ENCODE results near the gene STPG2. TPM values are rescaled to one million over a fixed set of nuclear protein-coding genes. Genes with fewer than 3 reads are reported as not detected.

The STPG2 gene
- total RNA-seq, 1 donor from 2014 or later, result 0.99 TPM

DNA sequence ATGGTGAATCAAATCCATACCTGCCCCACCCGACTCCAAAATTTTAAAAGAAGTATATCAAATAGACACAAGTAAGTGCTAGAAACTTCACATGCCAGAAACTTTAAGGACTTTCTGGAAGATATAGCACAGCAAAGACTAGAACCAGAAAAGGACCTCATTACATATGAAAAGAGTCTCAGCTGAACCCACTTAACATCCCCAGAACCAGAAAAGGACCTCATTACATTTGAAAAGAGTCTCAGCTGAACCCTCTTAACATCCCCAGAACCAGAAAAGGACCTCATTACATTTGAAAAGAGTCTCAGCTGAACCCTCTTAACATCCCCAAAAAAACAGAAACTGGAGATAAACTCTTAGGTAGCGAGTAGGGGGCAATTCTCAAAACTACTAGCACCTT is 32.3 kb downstream of the STPG2 start:
- H3K79me2 ChIP-seq (ENCODE audit: low read depth), result no peaks in the 10 kb centered on the region
- no peak overlapping the region for H3K4me3 ChIP-seq
- no peaks in the 10 kb centered on the region for H3K36me3 ChIP-seq
- no peak overlapping the region for H2AFZ ChIP-seq (replicated peaks)
- no peaks in the 10 kb centered on the region for H3K4me1 ChIP-seq
- no peaks in the 10 kb centered on the region for H3K27me3 ChIP-seq
- H3K27ac ChIP-seq, result no peak overlapping the region
- no peaks in the 10 kb centered on the region for H3F3A ChIP-seq (ENCODE audit: low read depth)
- Mint-ChIP-seq H3K27me3 (ENCODE audit: insufficient read depth, low read depth) (peaks cover 2% of the 10 kb centered on the region), H3K4me3 (no peak overlapping the region), H3K9me3 (peaks cover 2% of the 10 kb centered on the region), H3K36me3 (no peaks in the 10 kb centered on the region), H3K4me1 (no peaks in the 10 kb centered on the region), H3K27ac (no peak overlapping the region)
- H3K4me2 ChIP-seq, result no peak overlapping the region
- no peaks in the 10 kb centered on the region for H4K20me1 ChIP-seq (ENCODE audit: low read depth)
- H3K9me3 ChIP-seq (ENCODE audit: low read depth), result no peaks in the 10 kb centered on the region
- TF ChIP-seq EZH2 (IDR thresholded peaks at IDR 0.05) (no peak), EZH2phosphoT487 (IDR thresholded peaks at IDR 0.05) (no peak)
- TF ChIP-seq, protein P1, sequence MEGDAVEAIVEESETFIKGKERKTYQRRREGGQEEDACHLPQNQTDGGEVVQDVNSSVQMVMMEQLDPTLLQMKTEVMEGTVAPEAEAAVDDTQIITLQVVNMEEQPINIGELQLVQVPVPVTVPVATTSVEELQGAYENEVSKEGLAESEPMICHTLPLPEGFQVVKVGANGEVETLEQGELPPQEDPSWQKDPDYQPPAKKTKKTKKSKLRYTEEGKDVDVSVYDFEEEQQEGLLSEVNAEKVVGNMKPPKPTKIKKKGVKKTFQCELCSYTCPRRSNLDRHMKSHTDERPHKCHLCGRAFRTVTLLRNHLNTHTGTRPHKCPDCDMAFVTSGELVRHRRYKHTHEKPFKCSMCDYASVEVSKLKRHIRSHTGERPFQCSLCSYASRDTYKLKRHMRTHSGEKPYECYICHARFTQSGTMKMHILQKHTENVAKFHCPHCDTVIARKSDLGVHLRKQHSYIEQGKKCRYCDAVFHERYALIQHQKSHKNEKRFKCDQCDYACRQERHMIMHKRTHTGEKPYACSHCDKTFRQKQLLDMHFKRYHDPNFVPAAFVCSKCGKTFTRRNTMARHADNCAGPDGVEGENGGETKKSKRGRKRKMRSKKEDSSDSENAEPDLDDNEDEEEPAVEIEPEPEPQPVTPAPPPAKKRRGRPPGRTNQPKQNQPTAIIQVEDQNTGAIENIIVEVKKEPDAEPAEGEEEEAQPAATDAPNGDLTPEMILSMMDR (IDR thresholded peaks at IDR 0.05), result no peak
- DNase-seq (ENCODE audit: low spot score), result no peak
- H3K9ac ChIP-seq, result no peak overlapping the region

DNA sequence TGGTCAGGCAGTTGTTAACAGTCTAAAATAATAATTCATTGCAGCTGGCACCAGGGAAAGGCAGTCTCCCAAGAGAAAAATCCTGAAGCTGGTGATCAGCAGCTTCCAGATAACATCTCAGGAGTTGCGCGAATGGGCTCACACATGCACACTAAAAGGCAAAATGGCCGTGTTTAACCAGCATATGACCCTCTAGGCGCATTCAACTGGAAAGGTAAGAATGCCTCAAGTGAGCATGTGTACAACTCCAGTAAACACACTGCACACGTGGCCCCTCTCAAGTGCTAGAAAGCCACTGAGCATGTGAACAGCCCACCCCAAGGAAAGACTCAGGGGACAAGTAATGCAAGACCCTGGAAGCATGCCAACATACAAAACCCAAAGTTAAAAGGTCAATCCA is 33.1 kb downstream of the STPG2 start:
- H3K4me3 ChIP-seq, result no peak overlapping the region
- no peaks in the 10 kb centered on the region for H3K4me1 ChIP-seq
- TF ChIP-seq, protein P1 (IDR thresholded peaks at IDR 0.05), result no peak
- TF ChIP-seq EZH2phosphoT487 (IDR thresholded peaks at IDR 0.05) (no peak), EZH2 (IDR thresholded peaks at IDR 0.05) (no peak)
- H3K27me3 Mint-ChIP-seq (ENCODE audit: insufficient read depth, low read depth), result peaks cover 2% of the 10 kb centered on the region
- H3K79me2 ChIP-seq (ENCODE audit: low read depth), result no peaks in the 10 kb centered on the region
- H3K4me1 Mint-ChIP-seq, result no peaks in the 10 kb centered on the region
- H3K4me3 Mint-ChIP-seq, result no peak overlapping the region
- no peak overlapping the region for H3K27ac Mint-ChIP-seq
- no peaks in the 10 kb centered on the region for H3K27me3 ChIP-seq
- no peak overlapping the region for H3K9ac ChIP-seq
- no peak for DNase-seq (ENCODE audit: low spot score)
- no peaks in the 10 kb centered on the region for H4K20me1 ChIP-seq (ENCODE audit: low read depth)
- H3F3A ChIP-seq (ENCODE audit: low read depth), result no peaks in the 10 kb centered on the region
- H3K9me3 ChIP-seq (ENCODE audit: low read depth), result no peaks in the 10 kb centered on the region
- no peak overlapping the region for H3K4me2 ChIP-seq
- no peak overlapping the region for H2AFZ ChIP-seq (replicated peaks)
- H3K9me3 Mint-ChIP-seq, result peaks cover 2% of the 10 kb centered on the region
- no peaks in the 10 kb centered on the region for H3K36me3 ChIP-seq
- no peaks in the 10 kb centered on the region for H3K36me3 Mint-ChIP-seq
- H3K27ac ChIP-seq, result no peak overlapping the region

DNA sequence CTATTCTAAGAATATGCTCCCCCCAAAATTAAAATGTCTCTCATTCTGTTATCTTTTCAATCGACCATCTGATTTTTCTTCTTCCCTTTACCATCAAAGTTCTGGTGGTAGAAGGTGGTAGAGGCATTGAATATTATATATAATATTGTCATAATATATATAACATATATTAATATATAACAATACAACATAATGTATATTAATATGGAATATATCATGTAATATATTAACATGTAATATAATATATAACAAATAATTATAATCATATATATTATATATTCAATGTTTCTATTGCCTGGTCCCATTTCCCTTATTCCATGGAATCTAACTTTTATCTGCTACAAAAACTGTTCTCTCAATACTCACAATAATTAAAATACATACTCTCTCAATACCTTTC is 40.6 kb downstream of the STPG2 start:
- no peak overlapping the region for H3K27ac ChIP-seq
- no peaks in the 10 kb centered on the region for H3K79me2 ChIP-seq (ENCODE audit: low read depth)
- no peak overlapping the region for H3K27ac Mint-ChIP-seq
- no peaks in the 10 kb centered on the region for H3K36me3 ChIP-seq
- H3K4me3 Mint-ChIP-seq, result no peak overlapping the region
- no peaks in the 10 kb centered on the region for H3F3A ChIP-seq (ENCODE audit: low read depth)
- H3K27me3 Mint-ChIP-seq (ENCODE audit: insufficient read depth, low read depth), result no peaks in the 10 kb centered on the region
- no peak overlapping the region for H3K4me3 ChIP-seq
- H3K4me2 ChIP-seq, result no peak overlapping the region
- H3K9ac ChIP-seq, result no peak overlapping the region
- no peaks in the 10 kb centered on the region for H3K36me3 Mint-ChIP-seq
- no peaks in the 10 kb centered on the region for H3K4me1 ChIP-seq
- no peak overlapping the region for H2AFZ ChIP-seq (replicated peaks)
- H3K4me1 Mint-ChIP-seq, result no peaks in the 10 kb centered on the region
- no peaks in the 10 kb centered on the region for H3K27me3 ChIP-seq
- H4K20me1 ChIP-seq (ENCODE audit: low read depth), result no peaks in the 10 kb centered on the region
- no peaks in the 10 kb centered on the region for H3K9me3 Mint-ChIP-seq
- no peak for DNase-seq (ENCODE audit: low spot score)
- H3K9me3 ChIP-seq (ENCODE audit: low read depth), result no peaks in the 10 kb centered on the region
- no peak for TF ChIP-seq EZH2 (IDR thresholded peaks at IDR 0.05)
- no peak for TF ChIP-seq EZH2phosphoT487 (IDR thresholded peaks at IDR 0.05)
- TF ChIP-seq, protein P1 (IDR thresholded peaks at IDR 0.05), result no peak
